K562 (cell line): ENCODE results near the gene VWA5B1. TPM values are rescaled to one million over a fixed set of nuclear protein-coding genes. Genes with fewer than 3 reads are reported as not detected.
A peak's percentile ranks its signal among the peaks of the same experiment; 100 is the strongest.

Experiments used
- ATAC-seq: fragments of 200-7000 bp; cut with Tn5 transposase; 3 replicates; pipeline ENCODE4 v1.9.1; 2020; ENCODE audit warnings: moderate library complexity
- BruUV-seq: library from RNA; stranded (reverse); fragments of 400-500 nt; replicated peaks from 2 replicates; lab custom pipeline; 2021; lab: Mats Ljungman, UMichigan
- CTCF ChIA-PET: fragments of 300-600 bp; formaldehyde crosslinking; extraction: SDS; loops from one replicate; lab custom pipeline; 2021; ENCODE audit warnings: low intra/inter-chr PET ratio; lab: Yijun Ruan, JAX
- POLR2A ChIA-PET: fragments of 300-600, 350-650 bp; sonication (Branson Sonifier 250); formaldehyde crosslinking; extraction: SDS; loops from one replicate; lab custom pipeline; 2021; ENCODE audit warnings: antibody characterized with exemption, inconsistent platforms; lab: Yijun Ruan, JAX
- DNase-seq, 4 experiments: peaks; one replicate each; pipeline versions ENCODE4 v3.0.0 to v3.0.0-alpha.2; 2011 to 2018; ENCODE audit warnings: low spot score in 3 of 4, mixed read lengths in 3 of 4; ENCODE audit errors: extremely low read depth in 1 of 4
- FAIRE-seq: peaks from 2 replicates; lab custom pipeline; 2011; peaks lifted over from hg19 to GRCh38; lab: Jason Lieb, UNC
- H2AFZ ChIP-seq: 2 replicates; pipeline ENCODE4 v1.6.0; 2011; ENCODE audit warnings: low read depth, low read length, control low read depth, inconsistent platforms
- H3K27ac ChIP-seq: fragments of 200-600 bp; 3 replicates; pipeline ENCODE4 v1.8.0; 2011; ENCODE audit warnings: low read depth, mild to moderate bottlenecking, control low read depth, inconsistent platforms, low read length, moderate library complexity, mixed read lengths; ENCODE audit errors: extremely low read depth
- H3K27me3 ChIP-seq, 2 experiments: fragments of 300-600 bp in 1 of 2; 2 replicates in 1 of 2; 3 replicates in 1 of 2; pipeline versions ENCODE4 v1.6.0 to v1.8.0; 2011; ENCODE audit warnings: inconsistent platforms in 2 of 2, low read length in 2 of 2, mild to moderate bottlenecking in 1 of 2, mixed read lengths in 1 of 2, moderate library complexity in 1 of 2; ENCODE audit not compliant: control insufficient read depth in 2 of 2, insufficient read depth in 2 of 2
- H3K36me3 ChIP-seq: fragments of 300-600 bp; 3 replicates; pipeline ENCODE4 v1.8.0; 2011; ENCODE audit warnings: mild to moderate bottlenecking, low read length, inconsistent platforms; ENCODE audit not compliant: control insufficient read depth, insufficient read depth
- H3K4me1 ChIP-seq, 2 experiments: fragments of 200-600 bp in 1 of 2; replicated peaks in 1 of 2; 2 replicates in 1 of 2; 3 replicates in 1 of 2; pipeline versions ENCODE4 v1.5.1 to v1.8.0; 2011; ENCODE audit warnings: inconsistent platforms in 2 of 2, low read length in 2 of 2, mild to moderate bottlenecking in 1 of 2, mixed read lengths in 1 of 2, moderate library complexity in 1 of 2; ENCODE audit not compliant: control insufficient read depth in 2 of 2, insufficient read depth in 2 of 2
- H3K4me2 ChIP-seq: 2 replicates; pipeline ENCODE4 v1.6.1; 2011; ENCODE audit warnings: low read length, control low read depth, inconsistent platforms, mixed read lengths; ENCODE audit not compliant: insufficient read depth
- H3K4me3 ChIP-seq: fragments of 200-600 bp; sonication (generic), shearing (Covaris generic); 2 replicates; pipeline ENCODE4 v1.5.1; 2016; ENCODE audit warnings: control low read depth, inconsistent platforms
- H3K79me2 ChIP-seq: fragments of 200-600 bp; 3 replicates; pipeline ENCODE4 v1.8.0; 2011; ENCODE audit warnings: low read length, inconsistent platforms; ENCODE audit not compliant: control insufficient read depth, insufficient read depth
- H3K9ac ChIP-seq, 2 experiments: 2 replicates each; pipeline versions ENCODE4 v1.6.0 to v1.6.1; 2011; ENCODE audit warnings: low read depth in 2 of 2, low read length in 2 of 2, control low read depth in 1 of 2, inconsistent platforms in 1 of 2, mild to moderate bottlenecking in 1 of 2, mixed read lengths in 1 of 2; ENCODE audit not compliant: insufficient read depth in 1 of 2
- H3K9me1 ChIP-seq: one replicate; pipeline ENCODE4 v1.6.0; 2011; ENCODE audit warnings: inconsistent platforms, mild to moderate bottlenecking, low read length, moderate library complexity; ENCODE audit not compliant: control insufficient read depth, insufficient read depth
- H3K9me3 ChIP-seq: replicated peaks from 2 replicates; pipeline ENCODE4 v1.5.1; 2011; ENCODE audit warnings: low read depth, low read length, inconsistent platforms; ENCODE audit not compliant: control insufficient read depth, insufficient read depth
- H4K20me1 ChIP-seq: replicated peaks from 2 replicates; pipeline ENCODE4 v1.6.1; 2011; ENCODE audit warnings: low read length, inconsistent platforms, mixed read lengths; ENCODE audit not compliant: control insufficient read depth, insufficient read depth
- CTCFL ChIP-seq: IDR thresholded peaks from 2 replicates; pipeline ENCODE4 v1.6.1; 2011; ENCODE audit warnings: borderline replicate concordance, low read depth, mild to moderate bottlenecking, moderate library complexity, low read length; ENCODE audit not compliant: insufficient read depth, poor library complexity, severe bottlenecking
- NRF1 ChIP-seq, 2 experiments: fragments of 450-650 bp; IDR thresholded peaks in 1 of 2; conservative IDR thresholded peaks in 1 of 2; 2 replicates each; pipeline ENCODE4 v1.6.1; 2014; ENCODE audit warnings: mild to moderate bottlenecking in 2 of 2
- RBM25 ChIP-seq: fragments of 200-400 bp; formaldehyde crosslinking; IDR thresholded peaks from 2 replicates; pipeline ENCODE4 v1.6.1; 2018; ENCODE audit warnings: low read length, low read depth, moderate library complexity; ENCODE audit not compliant: severe bottlenecking
- TEAD2 ChIP-seq: fragments of 450-650 bp; IDR thresholded peaks from 2 replicates; pipeline ENCODE4 v1.6.1; 2016; ENCODE audit warnings: missing genetic modification characterization, control low read depth, missing compliant biosample characterization
- ZKSCAN1 ChIP-seq: fragments of 150-350 bp; IDR thresholded peaks from 2 replicates; pipeline ENCODE4 v1.6.1; 2016; ENCODE audit warnings: low read depth, low read length
- whole genome bisulfite sequencing: fragments of 100-300 bp; shearing (Covaris generic); methylation state at CpG from one replicate; pipeline ENCODE4 v1.1.6; 2016; ENCODE audit warnings: low coverage, mixed read lengths; ENCODE audit not compliant: insufficient coverage; ENCODE audit errors: missing lambda C conversion rate; 5-methylcytosine and 5-hydroxymethylcytosine counted together
- in situ Hi-C: fragments of 300-500 bp; cut with MboI; formaldehyde crosslinking; loops from 4 replicates; pipeline ENCODE4 v1.15.0; 2018; ENCODE audit warnings: inconsistent platforms, mixed read lengths
- intact Hi-C: fragments of 100-400 bp; cut with micrococcal nuclease; formaldehyde crosslinking; loops from 2 replicates; pipeline ENCODE4 v1.14.2; 2022
- polyA plus RNA-seq, 8 experiments: library from polyadenylated mRNA; depleted of rRNA in 4 of 8; stranded (reverse) in 5 of 8; unstranded in 3 of 8; fragments of >200 nt; fragmentation: Nextera tagmentation in 2 of 8; fragmentation: Illumina TruSeq in 1 of 8; extraction: Ambion mirVana in 2 of 8; extraction: Trizol in 1 of 8; gene quantifications; 2 replicates each; pipeline versions ENCODE4 v1.2.1 to v1.2.3, GENCODE V29; 2011 to 2014; ENCODE audit warnings: inconsistent platforms in 1 of 8, missing spikeins in 1 of 8
- total RNA-seq, 7 experiments: library from RNA; depleted of rRNA in 6 of 7; stranded (reverse); fragments of >200 nt in 6 of 7; fragmentation: Illumina TruSeq in 2 of 7; extraction: Trizol in 2 of 7; gene quantifications; 2 replicates each; pipeline versions ENCODE4 v1.2.1 to v1.2.3, GENCODE V29; 2011 to 2021; ENCODE audit warnings: low replicate concordance in 1 of 7
- TF ChIP-seq, protein P1 (sequence below), 3 experiments: fragments of 200-800 bp in 1 of 3; fragments of 250-450 bp in 1 of 3; fragments of 450-650 bp in 1 of 3; sonication (Bioruptor Pico) in 1 of 3; sonication (Bioruptor generic) in 1 of 3; formaldehyde crosslinking in 1 of 3; IDR thresholded peaks; 2 replicates each; pipeline versions ENCODE4 v1.6.1 to v1.8.0; 2016 to 2022; ENCODE audit warnings: mild to moderate bottlenecking in 2 of 3, missing genetic modification characterization in 2 of 3, missing compliant biosample characterization in 1 of 3, moderate library complexity in 1 of 3
- TF ChIP-seq, protein P2 (sequence below), 3 experiments: IDR thresholded peaks in 2 of 3; conservative IDR thresholded peaks in 1 of 3; 2 replicates each; pipeline ENCODE4 v1.5.1; 2011 to 2012; ENCODE audit warnings: low read length in 3 of 3, mild to moderate bottlenecking in 3 of 3, control low read depth in 2 of 3, improper control_type of control experiment in 1 of 3, inconsistent platforms in 1 of 3, low read depth in 1 of 3, mixed read lengths in 1 of 3, moderate library complexity in 1 of 3; ENCODE audit not compliant: insufficient read depth in 2 of 3

The VWA5B1 gene
- total and polyA plus RNA-seq, 9 of the 15 experiments (the other 6 are each of a cell fraction or from before 2014, with no cell fraction given): not detected

GRCh38 chr1:20242890-20243479, 47.7 kb upstream of the VWA5B1 start:
- peak in 3 of 4 experiments; percentile 10 to 22 (median 20) for DNase-seq
- Histone ChIP-seq H2AFZ (no peak overlapping the region), H3K9ac (no peak overlapping the region), H3K36me3 (no peaks in the 10 kb centered on the region), H3K9me3 (no peaks in the 10 kb centered on the region), H3K9me1 (no peaks in the 10 kb centered on the region), H3K27ac (no peak overlapping the region), H4K20me1 (no peaks in the 10 kb centered on the region), H3K27me3 (peaks cover 14 to 15% of the 10 kb centered on the region in 2 experiments; a peak in 3 of 5 replicates), H3K4me2 (no peak overlapping the region), H3K79me2 (no peaks in the 10 kb centered on the region), H3K4me1 (peaks cover 0 to 4% of the 10 kb centered on the region in 2 experiments; a peak in 1 of 5 replicates), H3K4me3 (no peak overlapping the region)
- no peak for FAIRE-seq
- ChIA-PET POLR2A (interaction anchor here (0.8 kb wide), 1 partner anchor 352 kb away, joined by 3 read pairs; no protein-coding TSS in a partner anchor), CTCF (no interaction called here)
- no TSS peak for BruUV-seq
- 17% methylated on average over 18 of the region's 37 CpGs for WGBS
- in situ Hi-C loops (no loop called here), intact Hi-C loops (no loop called here)
- peak; percentile 82 for ATAC-seq
- peak; percentile 59 for TF ChIP-seq RBM25
- peak; percentile 80 to 82 for TF ChIP-seq NRF1 (conservative IDR thresholded peaks at IDR 0.05 in 1 of 2, IDR thresholded peaks at IDR 0.05 in 1 of 2)
- TF ChIP-seq, protein P1, sequence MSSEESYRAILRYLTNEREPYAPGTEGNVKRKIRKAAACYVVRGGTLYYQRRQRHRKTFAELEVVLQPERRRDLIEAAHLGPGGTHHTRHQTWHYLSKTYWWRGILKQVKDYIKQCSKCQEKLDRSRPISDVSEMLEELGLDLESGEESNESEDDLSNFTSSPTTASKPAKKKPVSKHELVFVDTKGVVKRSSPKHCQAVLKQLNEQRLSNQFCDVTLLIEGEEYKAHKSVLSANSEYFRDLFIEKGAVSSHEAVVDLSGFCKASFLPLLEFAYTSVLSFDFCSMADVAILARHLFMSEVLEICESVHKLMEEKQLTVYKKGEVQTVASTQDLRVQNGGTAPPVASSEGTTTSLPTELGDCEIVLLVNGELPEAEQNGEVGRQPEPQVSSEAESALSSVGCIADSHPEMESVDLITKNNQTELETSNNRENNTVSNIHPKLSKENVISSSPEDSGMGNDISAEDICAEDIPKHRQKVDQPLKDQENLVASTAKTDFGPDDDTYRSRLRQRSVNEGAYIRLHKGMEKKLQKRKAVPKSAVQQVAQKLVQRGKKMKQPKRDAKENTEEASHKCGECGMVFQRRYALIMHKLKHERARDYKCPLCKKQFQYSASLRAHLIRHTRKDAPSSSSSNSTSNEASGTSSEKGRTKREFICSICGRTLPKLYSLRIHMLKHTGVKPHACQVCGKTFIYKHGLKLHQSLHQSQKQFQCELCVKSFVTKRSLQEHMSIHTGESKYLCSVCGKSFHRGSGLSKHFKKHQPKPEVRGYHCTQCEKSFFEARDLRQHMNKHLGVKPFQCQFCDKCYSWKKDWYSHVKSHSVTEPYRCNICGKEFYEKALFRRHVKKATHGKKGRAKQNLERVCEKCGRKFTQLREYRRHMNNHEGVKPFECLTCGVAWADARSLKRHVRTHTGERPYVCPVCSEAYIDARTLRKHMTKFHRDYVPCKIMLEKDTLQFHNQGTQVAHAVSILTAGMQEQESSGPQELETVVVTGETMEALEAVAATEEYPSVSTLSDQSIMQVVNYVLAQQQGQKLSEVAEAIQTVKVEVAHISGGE (CRISPR knock-in tag; IDR thresholded peaks at IDR 0.05): peak in 1 of 3 experiments; percentile 49; a peak in 1 of 6 replicates
- peak; percentile 43 for TF ChIP-seq CTCFL
- TF ChIP-seq, protein P2, sequence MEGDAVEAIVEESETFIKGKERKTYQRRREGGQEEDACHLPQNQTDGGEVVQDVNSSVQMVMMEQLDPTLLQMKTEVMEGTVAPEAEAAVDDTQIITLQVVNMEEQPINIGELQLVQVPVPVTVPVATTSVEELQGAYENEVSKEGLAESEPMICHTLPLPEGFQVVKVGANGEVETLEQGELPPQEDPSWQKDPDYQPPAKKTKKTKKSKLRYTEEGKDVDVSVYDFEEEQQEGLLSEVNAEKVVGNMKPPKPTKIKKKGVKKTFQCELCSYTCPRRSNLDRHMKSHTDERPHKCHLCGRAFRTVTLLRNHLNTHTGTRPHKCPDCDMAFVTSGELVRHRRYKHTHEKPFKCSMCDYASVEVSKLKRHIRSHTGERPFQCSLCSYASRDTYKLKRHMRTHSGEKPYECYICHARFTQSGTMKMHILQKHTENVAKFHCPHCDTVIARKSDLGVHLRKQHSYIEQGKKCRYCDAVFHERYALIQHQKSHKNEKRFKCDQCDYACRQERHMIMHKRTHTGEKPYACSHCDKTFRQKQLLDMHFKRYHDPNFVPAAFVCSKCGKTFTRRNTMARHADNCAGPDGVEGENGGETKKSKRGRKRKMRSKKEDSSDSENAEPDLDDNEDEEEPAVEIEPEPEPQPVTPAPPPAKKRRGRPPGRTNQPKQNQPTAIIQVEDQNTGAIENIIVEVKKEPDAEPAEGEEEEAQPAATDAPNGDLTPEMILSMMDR (IDR thresholded peaks at IDR 0.05 in 2 of 3, conservative IDR thresholded peaks at IDR 0.05 in 1 of 3; ENCODE audit: insufficient read depth in 2 of 3, low read depth in 1 of 3, low read length in 3 of 3): peak in 2 of 3 experiments; percentile 26 to 38; a peak in 3 of 6 replicates
- TF ChIP-seq TEAD2 (tag): no peak
- TF ChIP-seq ZKSCAN1: no peak
